Calu3 (cell line): ENCODE results near the gene PTPRF. TPM values are rescaled to one million over a fixed set of nuclear protein-coding genes. Genes with fewer than 3 reads are reported as not detected.

Experiments
- BruUV-seq: library from RNA; stranded (reverse); fragments of 400-500 nt; replicated peaks from 2 replicates; lab custom pipeline; 2021; lab: Mats Ljungman, UMichigan
- CTCF ChIA-PET: fragments of 300-600 bp; sonication (Branson Sonifier 250); formaldehyde crosslinking; loops from one replicate; lab custom pipeline; 2022; ENCODE audit warnings: antibody characterized with exemption; lab: Charles Lee
- DNase-seq: peaks from one replicate; pipeline ENCODE4 v3.0.0; 2022
- H3K27ac Mint-ChIP-seq: one replicate; pipeline ENCODE4 v1.8.0; 2022; ENCODE audit warnings: mixed read lengths; ENCODE audit not compliant: unreplicated experiment
- H3K27me3 Mint-ChIP-seq: one replicate; pipeline ENCODE4 v1.8.0; 2022; ENCODE audit warnings: mixed read lengths; ENCODE audit not compliant: unreplicated experiment
- H3K36me3 Mint-ChIP-seq: one replicate; pipeline ENCODE4 v1.8.0; 2022; ENCODE audit warnings: mild to moderate bottlenecking, moderate library complexity, mixed read lengths; ENCODE audit not compliant: insufficient read depth, unreplicated experiment
- H3K4me1 Mint-ChIP-seq: one replicate; pipeline ENCODE4 v1.8.0; 2022; ENCODE audit warnings: mild to moderate bottlenecking, low read depth, mixed read lengths; ENCODE audit not compliant: unreplicated experiment
- H3K4me3 Mint-ChIP-seq: one replicate; pipeline ENCODE4 v1.8.0; 2022; ENCODE audit warnings: mild to moderate bottlenecking, low read depth, moderate library complexity, mixed read lengths; ENCODE audit not compliant: unreplicated experiment
- H3K9me3 Mint-ChIP-seq: one replicate; pipeline ENCODE4 v1.8.0; 2022; ENCODE audit warnings: low read depth, mixed read lengths; ENCODE audit not compliant: unreplicated experiment
- CTCF ChIP-seq: fragments of 200-600 bp; IDR thresholded peaks from one replicate; pipeline ENCODE4 v1.8.0; 2022; ENCODE audit warnings: antibody characterized with exemption; ENCODE audit not compliant: unreplicated experiment
- intact Hi-C: fragments of 100-400 bp; cut with micrococcal nuclease; formaldehyde crosslinking; loops from one replicate; pipeline ENCODE4 v1.10.0; 2022; ENCODE audit not compliant: unreplicated experiment
- total RNA-seq: library from RNA; stranded (reverse); gene quantifications from 2 replicates; pipeline ENCODE4 v1.2.3, GENCODE V29; 2022

PTPRF gene
- total RNA-seq, 1 experiment from 2014 or later, result 318 TPM

DNA sequence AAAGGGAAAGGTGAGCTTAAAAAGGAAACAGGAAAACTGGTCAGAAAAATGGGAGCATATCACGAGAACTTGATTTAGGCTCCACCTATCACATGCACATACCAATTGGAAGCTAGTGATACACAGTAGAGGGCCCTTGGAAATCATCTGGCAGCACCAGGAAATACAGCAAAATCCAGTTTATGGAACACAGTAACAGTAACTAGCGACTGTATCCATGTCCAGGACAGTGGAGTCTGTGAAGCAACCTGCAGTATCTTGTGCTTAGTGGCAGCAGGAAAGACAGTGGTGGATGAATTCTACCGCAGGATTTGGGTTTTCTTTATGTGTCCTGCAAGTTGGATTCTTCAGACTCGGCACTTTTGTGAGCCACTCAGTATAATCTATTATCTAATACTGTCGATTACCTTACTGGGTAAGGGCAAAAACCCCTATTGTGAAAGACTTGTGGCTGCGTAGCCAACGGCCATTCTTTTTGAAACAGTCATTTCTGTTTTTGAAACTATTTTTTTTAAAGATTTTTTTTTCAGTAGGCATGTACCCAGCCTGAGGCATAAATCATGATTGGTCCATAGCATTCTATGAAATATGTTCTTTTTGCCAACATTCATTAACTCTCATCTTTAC is 117.7 kb downstream of the PTPRF start:
- CTCF ChIA-PET, result no interaction called here
- no peak for TF ChIP-seq CTCF
- peak overlapping the region; percentile 92 for H3K4me3 Mint-ChIP-seq
- H3K36me3 Mint-ChIP-seq, result peaks cover 41% of the 10 kb centered on the region
- no TSS peak for BruUV-seq
- H3K27ac Mint-ChIP-seq, result no peak overlapping the region
- DNase-seq, result no peak
- H3K27me3 Mint-ChIP-seq, result no peaks in the 10 kb centered on the region
- intact Hi-C loops, result no loop called here
- H3K9me3 Mint-ChIP-seq, result no peaks in the 10 kb centered on the region
- H3K4me1 Mint-ChIP-seq, result peaks cover 42% of the 10 kb centered on the region

- H3K4me3 Mint-ChIP-seq, result peak overlapping the region; percentile 92
- no peak for DNase-seq
- no TSS peak for BruUV-seq
- H3K27ac Mint-ChIP-seq, result no peak overlapping the region
- H3K4me1 Mint-ChIP-seq, result peaks cover 43% of the 10 kb centered on the region
- no peaks in the 10 kb centered on the region for H3K9me3 Mint-ChIP-seq
- no peaks in the 10 kb centered on the region for H3K27me3 Mint-ChIP-seq
- no peak for TF ChIP-seq CTCF
- peaks cover 46% of the 10 kb centered on the region for H3K36me3 Mint-ChIP-seq
- CTCF ChIA-PET, result interaction anchor here (0.7 to 2.0 kb wide), 5 partner anchors 15 to 119 kb away, joined by 3 to 8 read pairs (median 3); partner anchors contain the start of gene PTPRF
- intact Hi-C loops, result no loop called here
Measured at GRCh38 chr1:43648876-43649477, 118.3 kb downstream of the PTPRF start.

DNA sequence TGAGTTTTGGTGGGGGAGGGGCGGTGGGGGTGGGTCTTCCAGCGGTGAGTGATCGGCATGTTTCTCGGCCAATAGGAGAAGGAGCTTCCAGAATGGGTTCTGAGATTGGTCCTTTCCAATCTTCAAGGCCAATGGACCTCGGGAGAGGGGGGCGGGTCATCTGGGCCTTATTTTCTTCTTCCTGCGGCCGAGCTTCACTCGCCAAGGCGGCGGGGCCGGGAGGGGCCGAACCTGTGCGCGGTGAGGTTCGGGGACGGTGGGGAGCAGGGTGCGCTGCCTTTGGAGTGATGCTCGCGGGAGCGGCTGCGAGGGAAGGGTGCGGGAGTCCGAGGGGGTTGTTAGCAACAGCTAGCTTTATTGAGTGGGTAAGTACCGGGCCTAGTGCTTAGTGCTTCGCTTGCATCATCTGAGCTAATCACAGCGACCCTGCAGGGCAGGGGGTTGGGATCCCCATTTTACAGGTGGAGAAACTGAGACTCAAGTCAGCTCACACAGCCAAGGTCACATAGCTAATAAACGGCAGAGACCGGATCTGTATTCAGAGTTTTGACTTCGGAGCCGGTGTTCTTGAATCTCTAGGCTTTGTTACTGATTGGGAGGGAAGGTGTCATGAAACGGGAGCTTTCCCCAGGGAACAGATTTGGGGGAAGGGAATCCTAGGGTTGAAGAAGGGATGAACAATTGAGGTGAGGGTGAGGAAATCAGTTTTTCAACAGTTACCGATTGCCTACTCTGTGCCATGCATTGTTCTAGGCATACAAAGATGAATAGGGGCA is 119.8 kb downstream of the PTPRF start:
- peak; percentile 96 for DNase-seq
- H3K9me3 Mint-ChIP-seq, result no peaks in the 10 kb centered on the region
- CTCF ChIA-PET, result interaction anchor here (0.5 to 2.0 kb wide), 13 partner anchors 8 to 338 kb away, joined by 3 to 8 read pairs (median 3); partner anchors contain the start of gene PTPRF
- H3K36me3 Mint-ChIP-seq, result peaks cover 53% of the 10 kb centered on the region
- BruUV-seq, result no TSS peak
- H3K27me3 Mint-ChIP-seq, result no peaks in the 10 kb centered on the region
- intact Hi-C loops, result loop anchor here (2.0 kb wide), 1 partner anchor 114 kb away; no protein-coding TSS in a partner anchor
- peaks cover 28% of the 10 kb centered on the region for H3K4me1 Mint-ChIP-seq
- peak overlapping the region; percentile 92 for H3K4me3 Mint-ChIP-seq
- H3K27ac Mint-ChIP-seq, result peak overlapping the region; percentile 96
- no peak for TF ChIP-seq CTCF

DNA sequence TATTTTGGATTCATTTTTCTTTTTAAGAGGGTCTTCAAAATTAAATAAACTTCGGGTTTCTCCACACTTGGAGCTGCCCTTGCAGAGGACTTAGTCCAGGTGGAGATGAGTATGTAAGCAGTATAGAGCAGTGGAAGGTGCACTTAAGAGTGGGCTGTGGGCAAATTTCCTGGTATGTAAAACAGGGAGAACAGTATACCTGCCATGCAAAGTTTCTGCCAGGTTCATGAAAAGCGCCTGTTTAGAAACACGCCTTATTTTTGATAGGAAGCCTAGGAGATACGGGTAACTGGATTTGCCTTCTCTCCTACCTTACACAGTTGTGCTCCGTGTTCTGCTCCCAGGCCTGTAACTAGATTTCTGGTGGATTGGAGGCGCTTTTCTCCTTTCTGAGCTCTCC is 120.5 kb downstream of the PTPRF start:
- Mint-ChIP-seq H3K27ac (peak overlapping the region; percentile 96), H3K36me3 (peaks cover 57% of the 10 kb centered on the region), H3K4me3 (peak overlapping the region; percentile 92), H3K9me3 (no peaks in the 10 kb centered on the region), H3K27me3 (no peaks in the 10 kb centered on the region), H3K4me1 (peaks cover 27% of the 10 kb centered on the region)
- CTCF ChIA-PET, result interaction anchor here (0.6 to 2.0 kb wide), 5 partner anchors 8 to 284 kb away, joined by 3 to 8 read pairs (median 3); partner anchors contain the start of gene PTPRF
- TSS peak; percentile 38 for BruUV-seq
- intact Hi-C loops, result loop anchor here (2.0 kb wide), 1 partner anchor 114 kb away; no protein-coding TSS in a partner anchor
- no peak for DNase-seq
- TF ChIP-seq CTCF, result no peak
